H1 (cell line): ENCODE measurements around the gene TMEM178B. TPM values are rescaled to one million over a fixed set of nuclear protein-coding genes. Genes with fewer than 3 reads are reported as not detected.

Source experiments
- CTCF ChIA-PET: fragments of 300-600 bp; sonication (Branson Sonifier 250); formaldehyde crosslinking; loops from one replicate; lab custom pipeline; 2021; ENCODE audit not compliant: partially characterized antibody; lab: Charles Lee
- POLR2A ChIA-PET: fragments of 300-600 bp; sonication (Branson Sonifier 250); formaldehyde crosslinking; loops from one replicate; lab custom pipeline; 2021; ENCODE audit warnings: inconsistent platforms; ENCODE audit not compliant: partially characterized antibody; lab: Charles Lee
- DNase-seq, 2 experiments: peaks; one replicate each; pipeline versions ENCODE4 v3.0.0 to v3.0.0-alpha.2; 2010 to 2022; ENCODE audit warnings: low spot score in 2 of 2, low read depth in 1 of 2, mixed read lengths in 1 of 2
- FAIRE-seq: peaks from 2 replicates; lab custom pipeline; 2011; peaks lifted over from hg19 to GRCh38; lab: Jason Lieb, UNC
- H2AFZ ChIP-seq: 2 replicates; pipeline ENCODE4 v1.8.1; 2012; ENCODE audit warnings: low read length, inconsistent platforms
- H2AK5ac ChIP-seq: 2 replicates; pipeline ENCODE4 v1.6.1; 2013; ENCODE audit warnings: low read depth, low read length
- H2BK120ac ChIP-seq: replicated peaks from 2 replicates; pipeline ENCODE3; 2013; ENCODE audit warnings: low read depth, low read length, inconsistent platforms
- H2BK12ac ChIP-seq: 2 replicates; pipeline ENCODE4 v1.6.1; 2013; ENCODE audit warnings: low read depth, low read length
- H2BK15ac ChIP-seq: 2 replicates; pipeline ENCODE4 v1.6.1; 2013; ENCODE audit warnings: low read length
- H2BK20ac ChIP-seq: 2 replicates; pipeline ENCODE4 v1.6.1; 2013; ENCODE audit warnings: low read length
- H2BK5ac ChIP-seq: 2 replicates; pipeline ENCODE4 v1.6.1; 2013; ENCODE audit warnings: low read depth, low read length
- H3K14ac ChIP-seq: 2 replicates; pipeline ENCODE4 v1.6.1; 2013; ENCODE audit warnings: inconsistent platforms; ENCODE audit not compliant: insufficient read length
- H3K18ac ChIP-seq: 2 replicates; pipeline ENCODE4 v1.6.1; 2013; ENCODE audit warnings: low read length; ENCODE audit errors: extremely low read depth
- H3K23ac ChIP-seq: 2 replicates; pipeline ENCODE4 v1.6.1; 2013; ENCODE audit warnings: inconsistent platforms; ENCODE audit not compliant: insufficient read length
- H3K23me2 ChIP-seq: 2 replicates; pipeline ENCODE4 v1.6.1; 2013; ENCODE audit warnings: low read depth, low read length
- H3K27ac ChIP-seq: 2 replicates; pipeline ENCODE4 v1.6.1; 2011; ENCODE audit warnings: low read depth, low read length, inconsistent platforms
- H3K27me3 ChIP-seq, 4 experiments: replicated peaks in 1 of 4; 1 replicate in 1 of 4; 2 replicates in 3 of 4; pipeline versions ENCODE4 v1.6.1 to v1.8.1; 2011 to 2013; ENCODE audit warnings: low read length in 3 of 4, mild to moderate bottlenecking in 3 of 4, inconsistent platforms in 2 of 4, mixed read lengths in 2 of 4, moderate library complexity in 1 of 4; ENCODE audit not compliant: control insufficient read depth in 3 of 4, insufficient read depth in 3 of 4; ENCODE audit errors: extremely low read depth in 1 of 4
- H3K36me3 ChIP-seq, 4 experiments: 2 replicates each; pipeline versions ENCODE4 v1.6.1 to v1.8.1; 2011 to 2013; ENCODE audit warnings: mild to moderate bottlenecking in 4 of 4, low read length in 3 of 4, moderate library complexity in 2 of 4, control low read depth in 1 of 4, inconsistent platforms in 1 of 4; ENCODE audit not compliant: insufficient read depth in 4 of 4, control insufficient read depth in 2 of 4
- H3K4ac ChIP-seq: replicated peaks from 2 replicates; pipeline ENCODE3; 2013; ENCODE audit warnings: low read length, low read depth, mixed read lengths, inconsistent platforms; ENCODE audit not compliant: insufficient read length
- H3K4me1 ChIP-seq, 4 experiments: replicated peaks in 1 of 4; 1 replicate in 1 of 4; 2 replicates in 3 of 4; pipeline versions ENCODE4 v1.6.1 to v1.8.1; 2011 to 2013; ENCODE audit warnings: low read length in 3 of 4, inconsistent platforms in 2 of 4, mixed read lengths in 1 of 4; ENCODE audit not compliant: insufficient read depth in 4 of 4, control insufficient read depth in 3 of 4
- H3K4me2 ChIP-seq, 2 experiments: 2 replicates each; pipeline versions ENCODE4 v1.6.1 to v1.8.1; 2011 to 2013; ENCODE audit warnings: low read depth in 2 of 2, low read length in 2 of 2, control low read depth in 1 of 2, inconsistent platforms in 1 of 2, mild to moderate bottlenecking in 1 of 2; ENCODE audit not compliant: insufficient read depth in 1 of 2
- H3K4me3 ChIP-seq, 4 experiments: fragments of 200-600, 300-600 bp in 1 of 4; sonication (generic), shearing (Covaris generic), sonication (Bioruptor Twin) in 1 of 4; 2 replicates each; pipeline versions ENCODE4 v1.5.1 to v1.8.1; 2011 to 2016; ENCODE audit warnings: low read length in 4 of 4, low read depth in 3 of 4, control low read depth in 2 of 4, inconsistent platforms in 2 of 4, mild to moderate bottlenecking in 2 of 4, mixed read lengths in 1 of 4, moderate library complexity in 1 of 4; ENCODE audit not compliant: insufficient read depth in 2 of 4; ENCODE audit errors: extremely low read depth in 1 of 4
- H3K56ac ChIP-seq: replicated peaks from 2 replicates; pipeline ENCODE3; 2013; ENCODE audit warnings: low read depth, mild to moderate bottlenecking, mixed read lengths, low read length, inconsistent platforms; ENCODE audit not compliant: insufficient read length
- H3K79me1 ChIP-seq: 2 replicates; pipeline ENCODE4 v1.6.1; 2013; ENCODE audit warnings: low read depth, low read length, control low read depth
- H3K79me2 ChIP-seq, 2 experiments: 2 replicates each; pipeline versions ENCODE4 v1.6.1 to v1.8.1; 2012 to 2013; ENCODE audit warnings: low read length in 2 of 2, mild to moderate bottlenecking in 2 of 2, inconsistent platforms in 1 of 2; ENCODE audit not compliant: insufficient read depth in 2 of 2, control insufficient read depth in 1 of 2
- H3K9ac ChIP-seq, 4 experiments: replicated peaks in 1 of 4; 1 replicate in 1 of 4; 2 replicates in 3 of 4; pipeline versions ENCODE4 v1.6.1 to v1.8.1; 2011 to 2013; ENCODE audit warnings: low read depth in 3 of 4, low read length in 3 of 4, control low read depth in 2 of 4, mild to moderate bottlenecking in 2 of 4, moderate library complexity in 2 of 4, inconsistent platforms in 1 of 4; ENCODE audit errors: extremely low read depth in 1 of 4
- H3K9me3 ChIP-seq, 2 experiments: 2 replicates each; pipeline versions ENCODE4 v1.6.1 to v1.8.1; 2012 to 2013; ENCODE audit warnings: mild to moderate bottlenecking in 2 of 2, moderate library complexity in 2 of 2, control low read depth in 1 of 2, inconsistent platforms in 1 of 2, low read depth in 1 of 2, low read length in 1 of 2, mixed read lengths in 1 of 2; ENCODE audit not compliant: insufficient read depth in 2 of 2
- H4K20me1 ChIP-seq, 2 experiments: replicated peaks in 1 of 2; 2 replicates each; pipeline versions ENCODE3 to v1.8.1; 2011 to 2013; ENCODE audit warnings: inconsistent platforms in 2 of 2, low read length in 2 of 2, mild to moderate bottlenecking in 1 of 2; ENCODE audit not compliant: insufficient read depth in 2 of 2, control insufficient read depth in 1 of 2
- H4K5ac ChIP-seq: 2 replicates; pipeline ENCODE4 v1.6.1; 2013; ENCODE audit warnings: low read length, low read depth, mixed read lengths, inconsistent platforms; ENCODE audit not compliant: insufficient read length
- H4K8ac ChIP-seq: 2 replicates; pipeline ENCODE4 v1.8.0; 2013; ENCODE audit warnings: mild to moderate bottlenecking, moderate library complexity, low read length, inconsistent platforms; ENCODE audit not compliant: insufficient read depth; ENCODE audit errors: extremely low read depth
- H4K91ac ChIP-seq: replicated peaks from 2 replicates; pipeline ENCODE3; 2013; ENCODE audit warnings: low read length, mixed read lengths, inconsistent platforms; ENCODE audit not compliant: insufficient read length
- CREB1 ChIP-seq: IDR thresholded peaks from 2 replicates; pipeline ENCODE4 v1.6.1; 2012; ENCODE audit warnings: inconsistent platforms
- EGR1 ChIP-seq: IDR thresholded peaks from 2 replicates; pipeline ENCODE4 v1.6.1; 2011; ENCODE audit warnings: low read depth, low read length, borderline replicate concordance
- POU5F1 ChIP-seq: IDR thresholded peaks from 2 replicates; pipeline ENCODE4 v1.6.1; 2011; ENCODE audit warnings: low read depth, mild to moderate bottlenecking, low read length, moderate library complexity
- RBBP5 ChIP-seq: IDR thresholded peaks from 2 replicates; pipeline ENCODE4 v1.7.1; 2012; ENCODE audit warnings: low read depth, mild to moderate bottlenecking, inconsistent platforms, low read length, moderate library complexity, borderline replicate concordance
- RNF2 ChIP-seq: fragments of 200-900, 300-1000 bp; sonication (generic); IDR thresholded peaks from 2 replicates; pipeline ENCODE4 v1.7.1; 2016; ENCODE audit warnings: borderline replicate concordance, low read depth, mild to moderate bottlenecking, antibody characterized with exemption, low read length; ENCODE audit not compliant: poor library complexity, severe bottlenecking; ENCODE audit errors: missing control alignments
- SAP30 ChIP-seq: fragments of 300-600 bp; sonication (generic); IDR thresholded peaks from 2 replicates; pipeline ENCODE4 v1.7.1; 2012; ENCODE audit warnings: low read length, moderate library complexity, mild to moderate bottlenecking, inconsistent platforms; ENCODE audit not compliant: insufficient read depth, insufficient replicate concordance
- TEAD4 ChIP-seq: IDR thresholded peaks from 2 replicates; pipeline ENCODE4 v1.6.1; 2012; ENCODE audit warnings: low read depth, low read length, inconsistent platforms, mixed read lengths
- WGBS, 2 experiments: shearing (Covaris generic) in 1 of 2; methylation state at CpG; one replicate each; pipeline versions ENCODE4 v1.1.6 to v1.1.7; 2013 to 2015; ENCODE audit warnings: low lambda C conversion rate in 2 of 2, mixed read lengths in 2 of 2, inconsistent platforms in 1 of 2, low coverage in 1 of 2, missing lambda C conversion rate in 1 of 2; ENCODE audit not compliant: insufficient replicate concordance in 2 of 2, insufficient coverage in 1 of 2, insufficient read length in 1 of 2; ENCODE audit errors: extremely low coverage in 1 of 2, missing lambda C conversion rate in 1 of 2; 5-methylcytosine and 5-hydroxymethylcytosine counted together
- polyA plus RNA-seq, 7 experiments: library from polyadenylated mRNA; depleted of rRNA in 3 of 7; stranded (reverse) in 5 of 7; unstranded in 2 of 7; fragments of >200 nt in 5 of 7; fragments of 200-250 nt in 2 of 7; gene quantifications; 1 replicate in 5 of 7; 2 replicates in 1 of 7; 4 replicates in 1 of 7; pipeline versions ENCODE4 v1.2.1 to v1.2.3, GENCODE V29; 2011 to 2013; ENCODE audit warnings: missing spikeins in 2 of 7, mixed read lengths in 2 of 7
- total RNA-seq: library from RNA; stranded (reverse); fragmentation: NEBNext Ultra II Directional; extraction: Animal tissue kit (Norgen Biotek cat#: 25700); gene quantifications from 2 replicates; pipeline ENCODE4 v1.2.1, GENCODE V29; 2021

TMEM178B gene
- total and polyA plus RNA-seq, 2 of the 8 experiments (the other 6 are each of a cell fraction or from before 2014, with no cell fraction given), result 5.3 to 18.1 TPM

- WGBS, 2 experiments, result 86% methylated on average over 3 of the region's 3 CpGs; no CpG with 5 or more reads in 1 of the 2 experiments
- Histone ChIP-seq H2BK12ac (no peak overlapping the region), H2BK15ac (no peak overlapping the region), H3K79me1 (no peaks in the 10 kb centered on the region; the same call in 1 of the 2 replicates), H2BK20ac (no peak overlapping the region), H3K27ac (no peak overlapping the region), H2AFZ (no peak overlapping the region), H2BK5ac (no peak overlapping the region), H4K8ac (no peak overlapping the region), H4K5ac (no peak overlapping the region), H4K91ac (no peak overlapping the region), H3K23me2 (no peaks in the 10 kb centered on the region), H4K20me1 (no peaks in the 10 kb centered on the region), H2AK5ac (no peak overlapping the region), H3K4ac (no peak overlapping the region), H3K23ac (no peak overlapping the region), H3K9ac (no peak overlapping the region), H3K14ac (no peak overlapping the region), H3K18ac (no peak overlapping the region), H3K4me2 (no peak overlapping the region), H3K4me3 (no peak overlapping the region), H3K56ac (no peak overlapping the region), H3K4me1 (no peaks in the 10 kb centered on the region), H2BK120ac (no peak overlapping the region), H3K36me3 (no peaks in the 10 kb centered on the region), H3K9me3 (no peaks in the 10 kb centered on the region), H3K79me2 (no peaks in the 10 kb centered on the region), H3K27me3 (no peaks in the 10 kb centered on the region)
- TF ChIP-seq EGR1, result no peak
- no peak for TF ChIP-seq CREB1
- no peak for TF ChIP-seq RBBP5
- TF ChIP-seq SAP30, result no peak
- TF ChIP-seq TEAD4, result no peak
- no peak for TF ChIP-seq RNF2
- no peak for TF ChIP-seq POU5F1
- DNase-seq (no peak), FAIRE-seq (no peak)
- CTCF ChIA-PET, result interaction anchor here (1.0 to 2.4 kb wide), 5 partner anchors 22 to 531 kb away, joined by 3 to 8 read pairs (median 3); no protein-coding TSS in a partner anchor
- POLR2A ChIA-PET, result interaction anchor here (0.6 kb wide), 1 partner anchor 36 kb away, joined by 3 read pairs; no protein-coding TSS in a partner anchor
Measured at GRCh38 chr7:141454338-141454737, 380.5 kb downstream of the TMEM178B start.
